HG03025 (cell line): ENCODE measurements around the gene LRRC8B.

Source experiments
- ATAC-seq: cut with Tn5 transposase; IDR thresholded peaks from one replicate; pipeline ENCODE4 v1.9.1; 2021; ENCODE audit warnings: mild to moderate bottlenecking, moderate library complexity; ENCODE audit not compliant: unreplicated experiment, low FRiP score

The LRRC8B gene

DNA sequence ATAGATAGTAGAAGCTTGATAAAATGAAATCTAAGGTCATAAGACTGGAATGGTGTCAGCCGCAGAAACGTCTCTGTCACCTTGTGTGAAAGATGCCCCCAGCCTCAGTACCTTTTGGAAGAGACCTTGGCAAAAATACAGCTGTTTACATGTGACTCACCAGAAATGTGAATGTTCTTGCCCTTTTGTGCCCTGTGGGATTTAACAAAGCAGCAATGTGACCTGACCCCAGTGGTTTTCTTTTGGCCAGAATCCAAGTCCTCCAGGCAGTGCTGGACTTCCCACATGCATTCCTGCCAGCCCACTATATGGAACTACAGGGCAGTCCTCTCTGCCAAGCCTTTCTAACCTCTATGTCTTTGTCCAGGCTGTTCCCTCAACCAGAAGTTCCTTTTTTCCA, 81.1 kb downstream of the LRRC8B start:
- ATAC-seq = no peak

DNA sequence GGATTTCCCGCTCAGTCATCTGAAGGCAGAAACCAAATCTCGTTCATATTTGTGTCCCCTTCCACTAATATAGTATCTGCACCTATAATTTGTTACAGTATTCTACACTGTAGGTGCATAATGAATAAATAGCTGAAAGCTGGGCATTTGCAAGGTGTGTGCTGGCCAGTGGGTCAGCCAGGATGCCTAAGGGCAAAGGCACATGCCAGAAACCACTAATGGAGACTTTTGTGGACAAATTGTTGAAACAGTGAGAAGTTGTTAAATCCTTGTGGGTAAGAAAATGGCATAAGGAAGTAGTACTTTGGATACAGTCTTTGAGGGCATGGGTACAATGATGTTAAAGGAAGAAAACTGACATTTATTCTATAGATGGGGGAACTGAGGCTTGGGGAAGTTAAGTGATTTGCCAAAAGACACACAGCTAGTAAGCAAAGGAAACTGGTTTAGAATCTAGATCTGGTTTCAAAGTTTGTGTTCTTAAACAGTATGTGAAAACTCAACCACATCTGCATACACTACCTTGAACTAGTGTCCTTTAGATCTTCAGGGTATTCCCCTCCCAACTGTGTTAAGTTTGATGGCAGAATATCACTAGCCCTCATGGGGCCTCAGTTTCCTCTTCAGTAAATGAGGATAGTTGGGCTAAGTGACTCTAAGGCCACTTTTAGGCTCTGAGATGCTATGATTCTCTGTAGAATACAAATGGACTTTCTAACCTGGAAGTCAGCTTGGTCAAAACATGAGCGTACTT, 81.8 kb downstream of the LRRC8B start:
- no peak for ATAC-seq

DNA sequence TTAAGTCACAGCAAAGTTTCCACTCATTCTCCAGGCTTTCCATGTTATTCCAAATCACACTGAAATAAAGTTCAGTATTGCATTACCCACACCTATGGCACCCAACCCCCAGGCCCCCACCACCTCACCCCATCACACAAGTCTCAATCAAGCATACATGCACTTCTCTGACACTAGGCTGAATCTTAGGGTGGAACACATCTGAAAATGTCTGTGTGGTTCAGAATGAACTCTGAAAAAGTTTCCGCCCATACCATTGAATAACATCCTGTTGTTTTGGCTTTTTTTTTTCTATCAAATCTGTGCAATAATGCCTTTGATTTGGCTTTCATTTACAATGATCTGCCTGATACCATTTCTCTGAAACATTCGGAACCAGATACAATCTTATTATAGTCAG, 82.5 kb downstream of the LRRC8B start:
- ATAC-seq = no peak

DNA sequence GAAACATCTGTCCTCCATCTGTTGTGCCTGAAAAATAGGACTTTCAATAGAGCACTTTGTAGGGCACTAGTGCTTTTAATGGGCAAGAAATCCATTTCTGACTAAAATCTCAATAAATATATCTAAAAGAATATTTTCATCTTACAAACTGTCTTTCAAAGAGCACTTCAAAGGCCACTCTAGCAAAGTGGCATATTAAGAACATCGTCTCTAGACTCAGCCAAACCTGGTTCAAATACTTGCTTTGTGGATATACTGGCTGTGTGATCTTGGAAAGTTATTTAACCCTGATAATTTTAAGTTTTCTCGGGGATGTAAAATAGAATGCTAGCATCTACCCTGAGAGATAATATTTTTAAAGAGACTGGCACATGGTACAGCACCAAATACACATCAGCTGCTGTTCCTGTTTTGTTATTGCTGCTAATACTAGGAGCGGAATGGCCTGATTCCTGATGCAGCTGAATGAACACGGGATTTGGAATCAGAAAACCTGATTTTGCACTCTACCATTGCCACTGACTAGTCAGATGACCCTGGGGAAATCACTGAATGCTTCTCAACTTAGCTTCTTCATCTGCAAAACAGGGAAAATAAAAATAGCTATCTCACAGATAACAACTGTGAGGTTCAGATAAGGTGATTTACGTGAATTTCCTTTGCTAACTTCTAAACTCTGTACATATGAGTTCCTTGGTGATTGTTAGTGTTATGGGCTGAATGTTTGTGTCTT, 83.1 kb downstream of the LRRC8B start:
- ATAC-seq = no peak

DNA sequence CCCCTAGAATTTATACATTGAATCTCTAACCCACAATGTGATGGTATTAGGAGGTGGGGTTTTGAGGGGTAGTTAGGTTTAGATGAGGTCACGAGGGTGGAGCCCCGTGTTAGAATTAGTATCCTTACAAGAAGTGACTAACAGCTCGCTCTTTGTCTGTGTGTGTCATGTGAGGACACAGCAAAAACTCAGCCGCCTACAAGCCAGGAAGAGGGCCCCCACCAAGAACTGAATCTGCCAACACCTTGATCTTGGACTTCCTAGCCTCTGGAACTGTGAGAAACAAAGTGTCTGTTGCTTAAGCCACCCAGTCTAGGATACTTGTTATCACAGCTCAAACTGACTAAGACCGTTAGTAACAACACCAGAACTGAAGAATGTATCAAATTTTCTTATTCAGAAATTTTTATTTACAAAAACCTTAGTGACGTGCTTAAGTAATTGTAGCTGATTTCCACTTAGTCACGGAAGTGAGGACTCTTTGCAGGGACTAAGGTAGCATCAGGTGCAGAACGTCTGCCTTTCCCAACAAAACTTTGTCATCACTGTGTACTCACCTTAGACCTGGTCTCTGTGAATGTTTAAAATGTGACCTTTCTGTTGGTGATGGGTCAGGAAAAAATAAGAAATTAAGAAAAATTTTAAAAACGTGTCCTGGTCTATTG, 83.8 kb downstream of the LRRC8B start:
- no peak for ATAC-seq

DNA sequence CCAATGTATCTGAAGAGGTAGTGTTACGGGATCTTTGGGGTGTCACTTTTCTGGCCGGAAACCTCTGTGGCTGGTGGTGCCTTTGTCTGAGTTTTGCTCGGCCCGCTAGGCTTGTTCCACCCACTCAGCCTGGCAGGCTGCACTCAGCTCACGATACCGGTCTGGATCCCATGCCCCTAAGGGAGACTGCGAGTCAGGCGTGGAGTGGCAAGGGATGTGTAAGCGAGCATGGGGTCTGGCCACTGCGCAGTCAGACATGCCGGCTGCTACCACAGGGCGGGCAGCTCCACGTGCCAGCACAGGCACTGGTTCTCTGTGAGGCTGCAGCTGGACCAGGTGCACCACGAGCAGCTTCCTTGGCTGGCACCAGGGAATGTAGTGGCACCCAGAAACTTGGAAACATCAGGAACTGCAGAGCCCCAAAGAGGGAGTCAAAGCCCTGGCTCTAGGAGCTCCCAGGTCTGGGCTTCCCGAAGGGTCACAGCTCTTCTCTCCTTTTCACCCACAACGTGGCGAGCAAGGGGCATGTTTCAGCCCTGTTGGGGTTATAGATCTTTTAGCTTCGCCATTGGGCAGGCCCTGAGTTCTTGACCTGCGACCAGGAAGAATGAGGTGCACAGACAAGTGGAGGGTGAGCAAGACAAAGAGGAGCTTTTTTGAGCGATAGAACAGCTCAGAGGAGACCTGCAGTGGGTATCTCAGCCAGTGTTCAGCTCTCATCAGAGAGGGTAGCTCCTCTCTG, 84.5 kb downstream of the LRRC8B start:
- no peak for ATAC-seq

DNA sequence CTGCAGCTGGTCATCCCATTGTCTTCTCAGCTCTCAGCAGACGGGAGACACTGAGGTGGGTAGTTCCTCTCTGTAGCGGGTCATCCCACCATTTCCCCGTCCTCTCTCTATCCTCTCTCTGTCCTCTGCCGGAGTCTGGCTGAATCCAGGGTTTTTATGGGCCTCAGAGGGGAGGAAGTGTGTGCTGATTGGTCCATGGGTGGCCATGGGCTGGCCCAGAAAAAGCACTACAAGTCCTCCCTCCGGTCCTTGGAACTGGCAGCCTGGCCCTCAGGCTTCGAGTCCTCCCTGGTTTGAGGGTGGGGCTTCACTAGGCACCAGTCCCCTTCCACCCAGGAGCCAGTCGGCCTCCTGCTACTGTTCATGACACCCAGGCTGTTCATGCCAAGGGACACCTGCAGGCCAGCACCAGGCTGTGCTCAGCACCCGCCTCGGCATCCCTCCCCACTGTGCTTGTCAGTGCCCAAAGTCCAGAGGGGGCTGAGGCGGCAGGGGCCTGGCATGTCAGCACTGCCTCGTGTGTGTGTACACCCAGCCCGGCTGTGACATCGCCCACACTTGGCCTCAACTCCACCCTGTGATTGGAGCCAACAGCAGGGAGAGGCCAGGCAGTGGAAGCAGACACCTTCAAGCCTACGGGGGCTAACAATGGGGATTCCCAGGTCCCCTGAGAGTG, 85.3 kb downstream of the LRRC8B start:
- ATAC-seq = no peak

DNA sequence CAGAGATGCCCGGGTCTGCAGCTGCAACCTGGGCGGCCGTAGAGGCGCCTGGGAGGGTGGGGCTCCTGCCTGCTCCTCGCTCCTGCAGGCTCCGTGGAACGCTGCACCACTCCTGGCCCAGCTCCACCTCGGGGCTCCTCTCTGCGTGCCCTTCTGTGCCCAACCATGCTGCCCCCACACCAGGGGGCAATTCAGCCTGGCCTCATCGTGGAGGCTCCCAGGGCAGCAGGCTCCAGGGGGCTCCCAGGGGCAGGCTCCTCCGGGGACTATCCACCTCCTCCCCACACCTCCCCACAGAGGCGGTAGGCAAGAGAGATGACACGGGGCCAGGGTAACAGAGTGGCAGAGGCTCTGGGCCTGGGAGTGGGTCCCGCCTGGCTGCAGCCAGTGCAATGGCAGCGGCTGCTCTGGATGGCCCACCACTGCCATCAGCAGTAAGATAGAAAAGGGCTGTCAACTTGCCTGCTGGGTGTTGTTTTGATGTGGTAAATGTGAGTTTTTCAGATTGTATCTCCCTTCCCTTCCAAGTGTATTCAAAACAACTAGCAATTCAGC, 85.9 kb downstream of the LRRC8B start:
- no peak for ATAC-seq

DNA sequence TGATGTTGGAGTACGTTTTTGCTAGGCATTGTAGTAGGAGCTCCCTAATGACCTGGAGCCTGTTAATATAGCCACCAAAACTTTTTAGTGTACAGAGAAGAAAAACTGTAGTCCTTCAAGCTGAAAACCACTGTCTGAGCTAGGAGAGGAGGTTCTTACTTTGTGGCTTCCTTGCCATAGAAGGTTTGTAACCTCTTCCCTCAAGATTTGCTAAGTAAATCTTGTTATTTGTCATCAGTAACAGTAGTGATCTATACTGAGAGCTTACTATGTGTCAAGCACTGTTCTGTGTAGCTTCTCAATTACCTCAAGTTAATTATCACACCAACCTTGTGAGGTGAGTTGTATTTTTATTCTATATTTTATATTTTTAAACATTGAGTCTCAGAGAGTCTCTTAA, 87.1 kb downstream of the LRRC8B start:
- peak; percentile 91 for ATAC-seq

DNA sequence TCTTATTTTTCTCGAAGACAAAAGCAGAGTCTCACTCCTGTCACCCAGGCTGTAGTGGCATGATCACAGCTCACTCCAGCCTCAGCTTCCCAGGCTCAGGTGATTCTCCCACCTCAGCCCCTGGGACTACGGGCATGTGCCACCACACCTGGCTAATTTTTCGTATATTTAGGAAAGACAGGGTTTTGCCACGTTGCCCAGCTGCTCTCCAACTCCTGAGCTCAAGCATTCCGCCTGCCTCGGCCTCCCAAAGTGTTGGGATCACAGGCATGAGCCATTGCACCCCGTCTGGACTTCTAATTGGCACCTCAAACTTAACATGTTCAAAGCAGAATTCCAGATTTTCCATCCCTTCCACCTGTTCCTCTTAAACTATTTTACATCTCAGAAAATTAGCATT, 89.3 kb downstream of the LRRC8B start:
- ATAC-seq = no peak

DNA sequence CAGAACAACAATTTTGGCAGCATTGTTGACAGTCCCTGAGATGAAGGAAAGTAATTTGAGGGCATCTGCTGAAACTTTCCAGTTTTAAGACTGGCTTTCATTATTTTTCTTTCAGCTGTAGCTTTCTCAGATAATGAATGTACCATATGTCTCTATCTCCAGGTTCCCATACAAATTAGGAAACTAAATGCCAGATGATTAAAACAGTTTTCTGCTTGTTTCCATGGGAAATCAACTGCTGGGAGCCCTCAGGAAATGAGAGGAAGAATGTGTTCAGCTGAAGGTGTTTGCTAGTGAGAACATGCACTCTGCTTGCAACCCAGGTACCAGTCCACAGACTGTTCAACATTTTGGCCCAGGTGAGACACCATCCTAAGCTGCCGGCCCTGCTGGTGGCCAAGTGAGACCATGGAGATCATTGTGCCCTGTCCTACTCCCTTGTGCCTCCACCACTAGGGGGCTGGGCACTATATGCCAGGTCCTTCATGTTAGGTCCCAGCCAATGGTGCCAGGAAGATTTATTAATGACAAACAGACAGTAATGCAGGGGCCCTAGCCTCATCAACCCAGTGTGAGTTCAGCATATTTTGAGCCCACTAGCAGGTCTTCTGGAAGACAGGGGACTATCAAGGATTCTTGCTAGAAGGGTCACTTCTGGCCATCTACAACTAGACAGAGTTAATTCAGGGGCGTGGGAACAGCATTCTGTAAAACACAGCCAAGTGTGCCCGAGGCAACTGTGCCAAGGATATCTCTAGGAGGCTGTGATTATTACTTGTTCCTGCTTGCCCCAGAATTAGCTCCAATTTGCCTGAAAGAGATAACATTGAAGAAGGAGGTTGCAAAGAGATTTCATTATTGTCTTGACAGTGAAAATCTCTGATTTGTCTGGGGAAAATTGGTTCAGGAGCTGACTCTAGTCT, 91.3 kb downstream of the LRRC8B start:
- no peak for ATAC-seq

DNA sequence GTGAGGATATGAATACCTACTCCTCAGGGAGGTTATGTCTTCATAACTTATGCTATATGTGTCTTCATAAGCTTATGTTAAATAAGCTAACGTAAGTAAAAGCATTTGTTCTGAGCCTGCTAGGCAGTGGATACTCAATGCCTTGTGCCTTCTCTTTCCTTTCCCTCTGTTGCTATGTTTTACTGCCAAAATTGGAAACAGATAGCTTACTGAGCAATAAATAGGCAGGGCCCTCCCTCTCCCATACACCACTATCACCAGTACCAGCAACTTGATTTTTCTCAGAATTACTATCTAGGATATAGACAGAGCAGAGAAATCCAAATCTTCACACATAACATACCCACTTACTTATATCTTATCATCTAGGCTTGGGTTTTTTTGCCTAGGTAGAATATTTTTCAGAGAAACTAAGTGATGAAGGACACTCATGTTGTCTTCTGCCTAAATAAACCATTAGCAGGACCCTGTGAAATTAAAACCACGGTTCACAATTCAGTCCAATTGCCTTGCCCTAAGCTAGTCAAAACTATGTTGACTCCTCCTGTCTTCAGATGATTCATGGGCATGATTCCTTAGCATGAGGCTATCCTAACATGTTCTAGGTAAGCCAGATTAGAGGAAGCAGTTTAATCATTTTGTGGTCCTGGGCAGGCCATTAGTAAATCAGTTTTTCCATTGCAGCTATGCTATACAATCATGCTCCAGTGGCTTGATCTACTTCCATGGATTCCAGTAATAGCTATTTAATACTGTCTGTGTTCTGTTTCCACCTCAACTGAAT, 92.4 kb downstream of the LRRC8B start:
- no peak for ATAC-seq

DNA sequence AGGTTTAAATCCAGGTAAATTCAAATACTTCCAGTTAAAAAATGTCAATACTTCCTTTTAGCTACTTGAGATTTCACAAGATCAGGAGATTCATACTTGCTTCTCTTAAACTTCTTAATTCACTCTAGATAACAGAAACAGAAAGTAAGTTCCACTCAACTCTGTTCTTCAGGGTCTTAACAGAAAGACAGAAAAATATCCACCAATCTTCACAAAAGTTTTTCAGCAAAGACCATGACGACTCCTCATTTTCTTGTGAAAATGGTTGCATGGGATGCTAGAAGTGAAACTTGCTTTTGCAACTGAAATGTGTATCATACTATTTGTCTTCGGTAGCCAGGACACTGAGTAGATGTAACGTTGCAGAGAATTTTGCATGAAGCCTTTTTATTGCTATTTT, 96.0 kb downstream of the LRRC8B start:
- ATAC-seq = no peak

DNA sequence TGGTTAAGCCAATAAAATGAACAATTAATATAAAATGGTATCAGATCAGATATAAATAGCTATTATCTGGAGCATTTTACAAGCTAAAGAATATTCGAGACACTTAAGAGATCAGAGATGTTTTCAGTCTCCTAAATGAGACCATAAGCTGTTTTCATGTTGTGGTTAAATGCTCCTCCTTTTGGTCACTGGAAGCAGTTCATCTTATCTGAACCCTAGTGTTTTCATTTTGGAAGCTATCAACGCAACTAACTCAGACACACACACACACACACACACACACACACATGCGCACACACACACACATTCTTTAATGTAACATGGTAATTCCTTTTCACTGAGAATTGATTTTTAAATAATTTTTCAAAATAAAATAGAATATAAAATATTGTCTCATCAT, 98.3 kb downstream of the LRRC8B start:
- no peak for ATAC-seq

DNA sequence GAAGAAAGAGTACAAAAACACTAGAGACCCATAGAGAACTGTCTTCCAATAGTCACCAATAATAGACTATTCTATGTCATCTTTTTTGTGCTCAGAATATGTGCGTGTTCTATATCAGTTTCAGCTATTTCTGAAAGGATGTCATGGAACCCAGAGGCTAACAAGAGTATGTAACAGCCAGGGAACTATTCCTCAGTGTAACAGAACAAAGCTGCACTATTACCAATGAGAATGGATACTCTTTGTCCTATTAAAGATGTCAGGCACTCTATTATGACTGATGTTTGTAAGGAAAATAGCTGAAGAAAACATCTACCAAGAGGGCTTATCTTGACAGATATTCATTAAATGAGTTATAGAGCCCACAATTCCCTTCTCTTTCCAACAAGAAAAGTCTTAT, 99.7 kb downstream of the LRRC8B start:
- no peak for ATAC-seq

DNA sequence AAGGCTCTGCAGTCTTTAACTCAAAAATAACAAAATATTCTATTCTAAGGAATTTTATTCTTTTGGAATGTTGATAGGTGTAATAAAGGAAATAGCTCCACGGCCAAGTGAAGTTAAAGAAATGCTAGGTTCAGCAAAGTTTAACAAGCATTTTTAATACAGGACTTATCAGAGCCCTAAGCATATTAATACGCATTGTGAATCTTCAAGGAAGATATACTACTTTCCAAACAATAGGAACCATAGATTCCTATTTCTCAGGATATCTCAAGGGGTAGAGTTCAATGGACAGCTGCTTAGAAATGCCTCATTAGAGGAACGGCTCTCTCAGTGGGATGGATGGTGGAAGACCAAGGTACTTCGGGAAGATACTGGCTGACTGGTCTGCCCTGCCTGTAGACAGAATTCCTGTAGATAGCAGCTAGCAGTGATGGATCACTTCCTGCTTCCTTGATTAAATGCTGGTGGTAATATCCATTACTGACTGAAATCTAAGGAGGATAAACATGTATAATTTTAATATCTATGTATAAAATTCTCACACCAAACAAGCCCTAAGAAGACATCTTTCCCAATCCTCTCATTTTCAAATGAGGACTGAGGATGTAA, 100.2 kb downstream of the LRRC8B start:
- ATAC-seq = no peak

DNA sequence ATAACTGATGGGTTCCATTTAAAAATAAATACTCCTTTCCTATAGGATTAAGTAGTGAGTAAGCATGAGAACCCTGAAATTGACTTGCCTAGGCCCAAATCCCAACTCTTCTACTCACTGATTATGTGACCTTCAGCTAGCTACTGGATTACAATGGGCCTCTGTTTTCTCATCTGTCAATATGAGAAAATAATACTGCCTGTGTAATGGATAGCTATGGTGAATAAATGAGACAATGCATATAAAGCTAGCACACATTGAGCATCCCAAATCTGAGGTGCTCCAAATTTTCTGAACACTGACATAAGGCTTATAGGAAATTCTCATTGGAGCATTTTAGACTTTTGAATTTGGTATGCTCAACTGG, 103.0 kb downstream of the LRRC8B start:
- no peak for ATAC-seq

DNA sequence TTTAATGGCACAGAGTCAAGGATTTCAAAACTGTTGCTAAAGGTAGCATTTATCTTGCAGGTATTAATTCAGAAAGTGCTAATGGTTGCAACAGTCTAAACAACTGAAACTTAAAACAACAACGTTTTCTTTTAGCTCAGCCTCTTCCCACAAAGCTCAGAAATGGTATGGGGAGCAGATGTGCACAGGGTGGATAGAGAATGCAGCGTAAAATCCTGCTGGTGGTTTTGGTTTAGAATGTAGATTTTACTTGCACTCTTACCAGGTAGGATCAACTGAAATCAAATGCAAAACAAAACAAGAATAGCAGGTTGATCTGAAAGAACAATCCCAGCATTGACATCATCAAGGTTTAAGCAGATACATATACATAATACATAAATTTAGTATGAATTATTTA, 104.5 kb downstream of the LRRC8B start:
- ATAC-seq = no peak
